ENCODE data around the gene CDC20.

The CDC20 gene

GRCh38 chr1:43358746-43359693 lies at the start of gene CDC20:
CDC20 (plus strand) TSS chr1:43358981; CDS start chr1:43359216, 235 bp downstream.
- DNase-seq (ENCODE audit: low read depth in 2 of 2) = peak; percentile 80 to 88

GRCh38 chr1:43309405-43310025 lies 49.3 kb upstream of the CDC20 start:
- DNase-seq (ENCODE audit: low read depth in 2 of 2) = no peak

- DNase-seq (ENCODE audit: low read depth in 2 of 2) = no peak
Observed at GRCh38 chr1:43311521-43311920, 47.3 kb upstream of the CDC20 start.

GRCh38 chr1:43312212-43312623 lies 46.6 kb upstream of the CDC20 start:
- DNase-seq (ENCODE audit: low read depth in 2 of 2) = no peak

- no peak for DNase-seq (ENCODE audit: low read depth in 2 of 2)
Observed at GRCh38 chr1:43312663-43313515, 45.9 kb upstream of the CDC20 start.

GRCh38 chr1:43313771-43314170 lies 45.0 kb upstream of the CDC20 start:
- no peak for DNase-seq (ENCODE audit: low read depth in 2 of 2)

GRCh38 chr1:43314233-43314632 lies 44.5 kb upstream of the CDC20 start:
- no peak for DNase-seq (ENCODE audit: low read depth in 2 of 2)

- DNase-seq (ENCODE audit: low read depth in 2 of 2) = no peak
Observed at GRCh38 chr1:43315481-43315880, 43.3 kb upstream of the CDC20 start.

- no peak for DNase-seq (ENCODE audit: low read depth in 2 of 2)
Observed at GRCh38 chr1:43315963-43316737, 42.6 kb upstream of the CDC20 start.

- no peak for DNase-seq (ENCODE audit: low read depth in 2 of 2)
Observed at GRCh38 chr1:43316738-43317520, 41.9 kb upstream of the CDC20 start.

- DNase-seq (ENCODE audit: low read depth in 2 of 2) = no peak
Observed at GRCh38 chr1:43317817-43318471, 40.8 kb upstream of the CDC20 start.

- DNase-seq (ENCODE audit: low read depth in 2 of 2) = no peak
Observed at GRCh38 chr1:43318831-43319230, 40.0 kb upstream of the CDC20 start.

GRCh38 chr1:43319288-43319687 lies 39.5 kb upstream of the CDC20 start:
- no peak for DNase-seq (ENCODE audit: low read depth in 2 of 2)

- no peak for DNase-seq (ENCODE audit: low read depth in 2 of 2)
Observed at GRCh38 chr1:43319766-43320165, 39.0 kb upstream of the CDC20 start.

GRCh38 chr1:43321331-43321891 lies 37.4 kb upstream of the CDC20 start:
- no peak for DNase-seq (ENCODE audit: low read depth in 2 of 2)

- no peak for DNase-seq (ENCODE audit: low read depth in 2 of 2)
Observed at GRCh38 chr1:43322506-43322905, 36.3 kb upstream of the CDC20 start.

- DNase-seq (ENCODE audit: low read depth in 2 of 2) = no peak
Observed at GRCh38 chr1:43324810-43325209, 34.0 kb upstream of the CDC20 start.

- no peak for DNase-seq (ENCODE audit: low read depth in 2 of 2)
Observed at GRCh38 chr1:43325381-43325780, 33.4 kb upstream of the CDC20 start.

GRCh38 chr1:43327549-43328292 lies 31.1 kb upstream of the CDC20 start:
- peak; percentile 38 to 43 for DNase-seq (ENCODE audit: low read depth in 2 of 2)

Data from fibroblast of skin of left biceps (primary cell).